Panc1 (cell line): ENCODE results near the gene WDR7. TPM values are rescaled to one million over a fixed set of nuclear protein-coding genes. Genes with fewer than 3 reads are reported as not detected.

Experiments used
- ATAC-seq: fragments of 200-7000 bp; cut with Tn5 transposase; 2 replicates; pipeline ENCODE4 v1.9.1; 2020; ENCODE audit warnings: mild to moderate bottlenecking, moderate library complexity
- BruUV-seq: library from RNA; stranded (reverse); fragments of 400-500 nt; replicated peaks from 2 replicates; lab custom pipeline; 2021; lab: Mats Ljungman, UMichigan
- CTCF ChIA-PET: fragments of 300-600 bp; sonication (Branson Sonifier 250); formaldehyde crosslinking; loops from one replicate; lab custom pipeline; 2022; ENCODE audit warnings: antibody characterized with exemption; lab: Charles Lee
- POLR2A ChIA-PET: fragments of 300-600 bp; sonication (Branson Sonifier 250); formaldehyde crosslinking; loops from one replicate; lab custom pipeline; 2022; ENCODE audit warnings: antibody characterized with exemption; lab: Charles Lee
- DNase-seq: peaks from one replicate; pipeline ENCODE4 v3.0.0-alpha.2; 2010; ENCODE audit warnings: low read depth, low spot score
- H3K27ac ChIP-seq: 2 replicates; pipeline ENCODE4 v1.5.1; 2011; ENCODE audit warnings: mild to moderate bottlenecking, low read length, inconsistent platforms
- H3K27me3 ChIP-seq: fragments of 200-500 bp; sonication (Bioruptor generic); 2 replicates; pipeline ENCODE4 v1.6.0; 2014; ENCODE audit warnings: low read length, inconsistent platforms; ENCODE audit not compliant: control insufficient read depth, insufficient read depth
- H3K36me3 ChIP-seq: fragments of 200-500 bp; sonication (Bioruptor generic); 2 replicates; pipeline ENCODE4 v1.5.1; 2014; ENCODE audit warnings: inconsistent platforms, mild to moderate bottlenecking, low read length, moderate library complexity; ENCODE audit not compliant: control insufficient read depth, insufficient read depth
- H3K4me1 ChIP-seq: 2 replicates; pipeline ENCODE4 v1.5.1; 2011; ENCODE audit warnings: inconsistent platforms, mild to moderate bottlenecking, low read length, moderate library complexity; ENCODE audit not compliant: control insufficient read depth, insufficient read depth
- H3K4me3 ChIP-seq, 2 experiments: 2 replicates each; pipeline ENCODE4 v1.5.1; 2011 to 2012; ENCODE audit warnings: low read depth in 2 of 2, low read length in 2 of 2, mild to moderate bottlenecking in 2 of 2, inconsistent platforms in 1 of 2, moderate library complexity in 1 of 2
- H3K9me3 ChIP-seq: fragments of 200-500 bp; sonication (Bioruptor generic); 2 replicates; pipeline ENCODE4 v1.5.1; 2014; ENCODE audit warnings: low read depth, mild to moderate bottlenecking, inconsistent platforms, low read length, moderate library complexity; ENCODE audit not compliant: control insufficient read depth, insufficient read depth
- CTCF ChIP-seq: fragments of 450-650 bp; IDR thresholded peaks from 2 replicates; pipeline ENCODE4 v1.5.1; 2017; ENCODE audit warnings: mild to moderate bottlenecking
- POLR2AphosphoS5 ChIP-seq: IDR thresholded peaks from 2 replicates; pipeline ENCODE4 v1.6.1; 2012; ENCODE audit warnings: mild to moderate bottlenecking, low read depth, low read length, moderate library complexity
- REST ChIP-seq, 2 experiments: IDR thresholded peaks; 2 replicates each; pipeline ENCODE4 v1.6.1; 2011 to 2012; ENCODE audit warnings: low read depth in 2 of 2, control low read depth in 1 of 2, low read length in 1 of 2, mild to moderate bottlenecking in 1 of 2, moderate library complexity in 1 of 2; ENCODE audit not compliant: insufficient read depth in 1 of 2
- SIN3A ChIP-seq: IDR thresholded peaks from 2 replicates; pipeline ENCODE4 v1.6.1; 2012; ENCODE audit warnings: low read depth, mild to moderate bottlenecking, low read length, moderate library complexity, borderline replicate concordance; ENCODE audit not compliant: insufficient read depth
- TCF7L2 ChIP-seq: IDR thresholded peaks from 2 replicates; pipeline ENCODE4 v1.6.1; 2011; ENCODE audit warnings: mild to moderate bottlenecking, low read depth, low read length, inconsistent platforms
- in situ Hi-C: cut with HindIII; loops from 2 replicates; pipeline ENCODE4 v1.10.0; 2016; ENCODE audit warnings: low sequenced_read_pairs, low pct_unique_long_range_greater_than_20kb
- intact Hi-C: fragments of 100-400 bp; cut with micrococcal nuclease; formaldehyde crosslinking; loops from one replicate; pipeline ENCODE4 v1.10.0; 2022; ENCODE audit not compliant: unreplicated experiment
- total RNA-seq: library from RNA; stranded (reverse); gene quantifications from one replicate; pipeline ENCODE4 v1.2.1, GENCODE V29; 2021; ENCODE audit not compliant: unreplicated experiment

The WDR7 gene
- total RNA-seq, 1 experiment from 2014 or later = 12.3 TPM

GRCh38 chr18:56726906-56727305 is 75.7 kb downstream of the WDR7 start:
- TF ChIP-seq SIN3A (no peak), POLR2AphosphoS5 (no peak), TCF7L2 (no peak), REST (IDR thresholded peaks at IDR 0.05; ENCODE audit: insufficient read depth in 1 of 2, low read depth in 2 of 2, low read length in 1 of 2) (no peak), CTCF (no peak)
- ChIA-PET CTCF (no interaction called here), POLR2A (no interaction called here)
- DNase-seq (no peak), ATAC-seq (no peak)
- BruUV-seq = no TSS peak
- in situ Hi-C loops (no loop called here), intact Hi-C loops (no loop called here)
- H3K27ac ChIP-seq = no peak overlapping the region
- no peaks in the 10 kb centered on the region for H3K36me3 ChIP-seq
- H3K4me1 ChIP-seq = no peaks in the 10 kb centered on the region
- no peaks in the 10 kb centered on the region for H3K9me3 ChIP-seq
- no peak overlapping the region for H3K4me3 ChIP-seq
- no peaks in the 10 kb centered on the region for H3K27me3 ChIP-seq

GRCh38 chr18:56727399-56727798 is 76.2 kb downstream of the WDR7 start:
- Histone ChIP-seq H3K4me1 (no peaks in the 10 kb centered on the region), H3K27me3 (no peaks in the 10 kb centered on the region), H3K27ac (no peak overlapping the region), H3K4me3 (no peak overlapping the region), H3K36me3 (no peaks in the 10 kb centered on the region), H3K9me3 (no peaks in the 10 kb centered on the region)
- BruUV-seq = no TSS peak
- DNase-seq = no peak
- no peak for ATAC-seq
- ChIA-PET POLR2A (no interaction called here), CTCF (no interaction called here)
- TF ChIP-seq REST (IDR thresholded peaks at IDR 0.05; ENCODE audit: insufficient read depth in 1 of 2, low read depth in 2 of 2, low read length in 1 of 2) = no peak
- TF ChIP-seq CTCF = no peak
- no peak for TF ChIP-seq TCF7L2
- no peak for TF ChIP-seq POLR2AphosphoS5
- TF ChIP-seq SIN3A = no peak
- intact Hi-C loops = no loop called here
- in situ Hi-C loops = no loop called here
